ENCODE results near the gene RABGAP1L. TPM values are rescaled to one million over a fixed set of nuclear protein-coding genes. Genes with fewer than 3 reads are reported as not detected.

RABGAP1L gene
- total RNA-seq, 2 donors from 2014 or later = 51.4 to 124 TPM

GRCh38 chr1:174222166-174222949 lies 63.0 kb downstream of the RABGAP1L start:
- H3K9me3 ChIP-seq = no peaks in the 10 kb centered on the region
- no peak overlapping the region for H3K27ac ChIP-seq
- WGBS, 2 donors = 90 to 91% methylated on average over 4 of the region's 4 CpGs
- intact Hi-C loops (cut with DNase I) = no loop called here
- H3K4me1 ChIP-seq = no peaks in the 10 kb centered on the region
- H3K27me3 ChIP-seq = no peaks in the 10 kb centered on the region
- no peak for TF ChIP-seq POLR2A (IDR thresholded peaks at IDR 0.05)
- no peak for TF ChIP-seq CTCF (IDR thresholded peaks at IDR 0.05)
- DNase-seq (no peak), ATAC-seq (no peak)
- H3K4me3 ChIP-seq = no peak overlapping the region
- H3K36me3 ChIP-seq (replicated peaks in 1 of 2; ENCODE audit: insufficient read depth in 1 of 2, low read depth in 2 of 2) = no peaks in the 10 kb centered on the region

GRCh38 chr1:174224641-174225040 lies 65.3 kb downstream of the RABGAP1L start:
- no peak for ATAC-seq
- intact Hi-C loops (cut with DNase I) = no loop called here

GRCh38 chr1:174225499-174226204 lies 66.3 kb downstream of the RABGAP1L start:
- no peak overlapping the region for H3K4me3 ChIP-seq
- no peaks in the 10 kb centered on the region for H3K27me3 ChIP-seq
- no peak for ATAC-seq
- 91 to 94% methylated on average over 5 of the region's 5 CpGs for WGBS, 2 donors
- no peaks in the 10 kb centered on the region for H3K4me1 ChIP-seq
- no peak for TF ChIP-seq POLR2A (IDR thresholded peaks at IDR 0.05)
- TF ChIP-seq CTCF (IDR thresholded peaks at IDR 0.05) = no peak
- H3K27ac ChIP-seq = no peak overlapping the region
- H3K9me3 ChIP-seq = no peaks in the 10 kb centered on the region
- no peaks in the 10 kb centered on the region for H3K36me3 ChIP-seq (replicated peaks in 1 of 2; ENCODE audit: insufficient read depth in 1 of 2, low read depth in 2 of 2)
- no peak for DNase-seq
- intact Hi-C loops (cut with DNase I) = no loop called here

More at GRCh38 chr1:174224641-174225040, 65.3 kb downstream of the RABGAP1L start:
- DNase-seq = no peak
- Histone ChIP-seq H3K4me3 (no peak overlapping the region), H3K9me3 (no peaks in the 10 kb centered on the region), H3K4me1 (no peaks in the 10 kb centered on the region), H3K27ac (no peak overlapping the region), H3K36me3 (replicated peaks in 1 of 2; ENCODE audit: insufficient read depth in 1 of 2, low read depth in 2 of 2) (no peaks in the 10 kb centered on the region), H3K27me3 (no peaks in the 10 kb centered on the region)
- WGBS, 2 donors = 97% methylated on average over 1 of the region's 1 CpG
- TF ChIP-seq CTCF (IDR thresholded peaks at IDR 0.05) (no peak), POLR2A (IDR thresholded peaks at IDR 0.05) (no peak)

GRCh38 chr1:174230399-174230798 lies 71.1 kb downstream of the RABGAP1L start:
- no peaks in the 10 kb centered on the region for H3K9me3 ChIP-seq
- intact Hi-C loops (cut with DNase I) = no loop called here
- TF ChIP-seq CTCF (IDR thresholded peaks at IDR 0.05) = no peak
- no peak for TF ChIP-seq POLR2A (IDR thresholded peaks at IDR 0.05)
- no peak for DNase-seq
- no peak overlapping the region for H3K4me3 ChIP-seq
- H3K4me1 ChIP-seq = peaks cover 4% of the 10 kb centered on the region
- H3K27me3 ChIP-seq = no peaks in the 10 kb centered on the region
- no peak for ATAC-seq
- no peak overlapping the region for H3K27ac ChIP-seq
- WGBS, 2 donors = 45 to 46% methylated on average over 5 of the region's 5 CpGs
- H3K36me3 ChIP-seq (replicated peaks in 1 of 2; ENCODE audit: insufficient read depth in 1 of 2, low read depth in 2 of 2) = no peaks in the 10 kb centered on the region

All from body of pancreas (tissue), 4 donors.